ENCODE results near the gene PPP1R12C.

GRCh38 chr19:55053735-55054134 is 63.7 kb downstream of the PPP1R12C start:
- TF ChIP-seq REST (IDR thresholded peaks at IDR 0.05; ENCODE audit: insufficient read depth in 1 of 2, low read depth in 2 of 2, low read length in 2 of 2) = no peak
- no peak for TF ChIP-seq SIN3A (IDR thresholded peaks at IDR 0.05; ENCODE audit: borderline replicate concordance, insufficient read depth, low read length)
